Caki2 (cell line): ENCODE data around the gene KERA. TPM values are rescaled to one million over a fixed set of nuclear protein-coding genes. Genes with fewer than 3 reads are reported as not detected.

Source experiments
- DNase-seq: peaks from one replicate; pipeline ENCODE4 v3.0.0-alpha.2; 2015; ENCODE audit warnings: low read depth
- in situ Hi-C: cut with HindIII; loops from 2 replicates; pipeline ENCODE4 v1.10.0; 2016; ENCODE audit warnings: low sequenced_read_pairs, low pct_unique_long_range_greater_than_20kb, mixed read lengths
- total RNA-seq: library from RNA; depleted of rRNA; stranded (reverse); fragments of >200 nt; shearing (Covaris generic); gene quantifications from 2 replicates; pipeline ENCODE4 v1.2.3, GENCODE V29; 2014; ENCODE audit warnings: low replicate concordance; rRNA removed

KERA gene
- total RNA-seq, 1 experiment from 2014 or later = not detected

GRCh38 chr12:91033251-91033650 is 24.6 kb downstream of the KERA start:
- in situ Hi-C loops = no loop called here
- no peak for DNase-seq

- in situ Hi-C loops = no loop called here
These were observed 34.4 kb downstream of the KERA start for GRCh38 chr12:91023326-91024004.

GRCh38 chr12:91021076-91021475 is 36.7 kb downstream of the KERA start:
- in situ Hi-C loops = no loop called here
- DNase-seq = no peak

More at GRCh38 chr12:91023326-91024004, 34.4 kb downstream of the KERA start:
- no peak for DNase-seq

DNA sequence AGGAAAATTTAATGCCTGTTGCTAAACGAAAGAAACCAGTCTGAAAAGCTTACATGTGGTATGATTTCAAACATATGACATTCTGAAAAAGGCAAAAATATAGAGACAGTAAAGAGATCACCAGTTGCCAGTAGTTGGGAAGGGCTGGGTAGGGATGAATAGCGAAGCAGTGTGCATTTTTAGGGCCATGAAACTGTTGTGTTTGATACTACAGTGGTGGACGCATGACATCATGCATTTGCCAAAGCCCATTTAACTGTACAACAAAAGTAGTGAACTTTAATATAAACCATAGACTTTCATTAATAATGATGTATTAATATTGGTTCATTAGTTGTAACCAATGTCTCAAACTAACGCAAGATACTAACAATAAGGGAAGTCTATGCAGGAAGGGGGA is 38.4 kb downstream of the KERA start:
- in situ Hi-C loops = no loop called here
- no peak for DNase-seq

GRCh38 chr12:91017511-91018263 is 40.1 kb downstream of the KERA start:
- in situ Hi-C loops = no loop called here

GRCh38 chr12:91017043-91017442 is 40.8 kb downstream of the KERA start:
- no peak for DNase-seq
- in situ Hi-C loops = no loop called here

More at GRCh38 chr12:91017511-91018263, 40.1 kb downstream of the KERA start:
- DNase-seq = no peak

- in situ Hi-C loops = no loop called here
- DNase-seq = peak; percentile 14
These were observed 48.4 kb downstream of the KERA start for GRCh38 chr12:91009319-91009950.

DNA sequence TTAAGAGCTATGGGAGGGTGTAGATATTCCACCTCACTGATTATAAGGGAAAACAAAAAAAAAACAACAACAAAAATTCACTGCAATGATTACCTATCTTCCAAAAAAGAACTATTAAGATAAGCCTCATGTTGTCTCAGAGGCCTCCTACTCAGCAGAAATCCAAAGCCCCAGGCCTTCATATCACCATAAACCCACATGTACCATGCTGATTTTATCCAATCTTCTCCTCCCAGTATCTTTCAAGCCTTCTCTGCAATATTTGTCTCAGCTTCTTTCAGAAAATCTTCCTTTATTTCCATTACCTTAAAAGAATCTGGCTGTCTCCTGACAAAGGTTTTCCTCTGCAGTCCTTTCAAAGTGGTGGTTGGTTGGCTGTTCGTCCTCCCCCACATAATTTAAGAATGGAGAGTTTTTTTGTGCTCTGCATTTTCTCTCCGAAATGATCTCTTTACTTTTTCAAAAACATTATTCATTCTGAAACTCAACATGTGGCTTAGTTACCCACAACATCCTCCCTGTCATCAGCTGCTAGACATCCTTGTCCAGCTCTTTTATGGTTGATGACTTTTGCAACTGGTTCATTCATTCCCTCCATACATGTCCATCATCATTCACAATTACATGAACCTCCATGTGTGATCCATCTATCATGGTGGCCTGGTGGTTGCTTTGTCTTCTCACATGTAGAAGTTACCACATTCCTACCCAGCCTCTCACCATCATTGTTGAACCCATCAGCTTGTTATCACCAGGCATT is 50.1 kb downstream of the KERA start:
- in situ Hi-C loops = no loop called here
- no peak for DNase-seq

DNA sequence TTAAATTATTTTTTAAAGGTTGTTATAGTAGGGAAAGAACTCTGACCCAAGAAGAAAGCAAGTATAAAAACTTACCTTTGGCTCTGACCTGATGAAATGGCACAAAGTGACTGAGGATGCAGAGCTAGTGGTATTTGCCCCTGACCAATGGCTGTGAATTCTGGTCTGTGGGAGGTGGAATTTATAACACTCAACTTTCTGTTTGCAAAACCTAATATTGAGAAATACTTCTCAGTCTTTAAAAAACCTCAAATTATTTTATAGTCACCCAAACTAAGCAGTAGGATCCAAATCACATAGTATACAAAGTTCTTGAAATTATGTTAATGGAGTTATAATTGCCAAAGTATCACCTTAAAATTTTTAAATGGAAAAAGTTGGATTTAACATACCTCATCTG is 53.0 kb downstream of the KERA start, which contains the start of gene EPYC:
Gene EPYC (minus strand): TSS at position 101 of the 400 bp plus-strand sequence. CDS start 2,407 bp downstream, outside the sequence.
- in situ Hi-C loops = no loop called here
- DNase-seq = no peak

- in situ Hi-C loops = no loop called here
- DNase-seq = no peak
These were observed 54.1 kb downstream of the KERA start for GRCh38 chr12:91003737-91004136.

- in situ Hi-C loops = no loop called here
- DNase-seq = no peak
These were observed 56.5 kb downstream of the KERA start for GRCh38 chr12:91001306-91001705.

Other genes starting within 250 kb of the KERA start
- not detected in 2 replicates for gene CCER1, start 102.8 kb downstream of the KERA start, total RNA-seq
- gene EPYC, start 53.1 kb downstream of the KERA start, total RNA-seq = not detected in 2 replicates
- gene LUM, start 53.5 kb upstream of the KERA start, total RNA-seq = not detected in 2 replicates
- not detected in 2 replicates for gene DCN, start 124.8 kb upstream of the KERA start, total RNA-seq